GM12892 (cell line): Measurements from ENCODE around the gene SYNE1.

Experiments
- POLR2A ChIP-seq: IDR thresholded peaks from 2 replicates; pipeline ENCODE4 v1.6.1; 2011; ENCODE audit warnings: low read depth, low read length, control low read depth
- POLR2AphosphoS5 ChIP-seq: IDR thresholded peaks from 2 replicates; pipeline ENCODE4 v1.6.1; 2011; ENCODE audit warnings: low read depth, low read length, control low read depth

DNA sequence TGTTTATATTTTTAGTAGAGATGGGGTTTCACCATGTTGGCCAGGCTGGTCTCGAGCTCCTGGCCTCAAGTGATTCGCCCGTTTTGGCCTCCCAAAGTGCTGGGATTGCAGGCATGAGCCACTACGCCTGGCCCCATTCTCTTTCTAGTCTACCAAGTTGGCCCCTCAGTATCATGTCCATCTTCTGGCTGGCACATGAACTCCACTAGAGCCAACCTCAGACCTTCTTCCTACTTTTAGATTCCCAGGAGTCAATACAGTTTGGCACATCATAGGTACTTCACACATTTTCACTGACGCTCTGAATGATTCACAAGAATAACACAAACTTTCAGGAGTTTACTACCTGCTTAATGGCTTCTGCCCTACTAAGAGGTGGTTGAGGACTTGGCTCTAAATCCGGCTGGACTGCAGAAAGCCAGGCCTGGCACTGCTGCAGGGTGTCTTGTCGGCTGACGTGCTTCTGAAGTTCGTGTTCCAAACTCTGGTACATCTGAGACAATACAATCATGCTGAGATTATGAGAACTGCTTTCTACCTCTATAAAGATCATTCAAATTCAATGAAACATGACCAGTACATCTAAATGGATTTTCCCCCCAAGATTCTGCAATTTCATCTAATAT, 293.3 kb downstream of the SYNE1 start:
- TF ChIP-seq POLR2A (no peak), POLR2AphosphoS5 (no peak)
